Skin epidermis (tissue), 12 donors: ENCODE measurements around the gene PBX4.

Source experiments
- H3K27ac ChIP-seq, 21 experiments: fragments of 200-600 bp; sonication (generic) in 11 of 21; one replicate each; pipeline ENCODE4 v1.5.0; 2020; ENCODE audit warnings: mild to moderate bottlenecking in 3 of 21, inconsistent platforms in 2 of 21, moderate library complexity in 2 of 21
- H3K4me3 ChIP-seq, 7 experiments: fragments of 200-600 bp; sonication (generic) in 2 of 7; one replicate each; pipeline ENCODE4 v1.5.0; 2020; ENCODE audit warnings: inconsistent platforms in 2 of 7, mild to moderate bottlenecking in 2 of 7, moderate library complexity in 1 of 7

Gene PBX4

GRCh38 chr19:19513682-19514081 is 104.8 kb downstream of the PBX4 start:
- Histone ChIP-seq H3K4me3 (no peak overlapping the region), H3K27ac (no peak overlapping the region)
